Inferior parietal cortex (tissue), 1 donor: ENCODE data around the gene TSR1.

Source experiments
- DNase-seq: peaks from one replicate; pipeline ENCODE4 v3.0.0-alpha.2; 2016; ENCODE audit errors: extremely low spot score

The TSR1 gene

DNA sequence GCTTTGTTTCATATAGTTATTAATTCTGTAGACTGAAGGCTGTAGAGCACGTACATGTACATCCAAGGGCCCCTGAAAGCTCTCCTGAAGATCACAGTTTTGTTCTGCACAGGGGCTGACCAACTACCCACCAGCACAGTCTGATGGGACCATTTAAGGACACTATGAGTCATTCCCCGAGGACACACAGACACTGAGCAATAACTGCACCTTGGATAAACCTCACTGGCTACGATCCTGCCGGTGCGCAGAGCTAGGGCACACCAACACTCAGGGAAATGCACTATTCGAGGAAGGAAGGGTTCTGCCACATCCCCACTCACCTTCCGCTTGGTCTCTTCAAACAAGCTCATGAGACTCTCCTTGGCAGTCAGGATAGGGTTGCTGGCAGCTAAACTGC lies 53.0 kb downstream of the TSR1 start:
- DNase-seq, result no peak

DNA sequence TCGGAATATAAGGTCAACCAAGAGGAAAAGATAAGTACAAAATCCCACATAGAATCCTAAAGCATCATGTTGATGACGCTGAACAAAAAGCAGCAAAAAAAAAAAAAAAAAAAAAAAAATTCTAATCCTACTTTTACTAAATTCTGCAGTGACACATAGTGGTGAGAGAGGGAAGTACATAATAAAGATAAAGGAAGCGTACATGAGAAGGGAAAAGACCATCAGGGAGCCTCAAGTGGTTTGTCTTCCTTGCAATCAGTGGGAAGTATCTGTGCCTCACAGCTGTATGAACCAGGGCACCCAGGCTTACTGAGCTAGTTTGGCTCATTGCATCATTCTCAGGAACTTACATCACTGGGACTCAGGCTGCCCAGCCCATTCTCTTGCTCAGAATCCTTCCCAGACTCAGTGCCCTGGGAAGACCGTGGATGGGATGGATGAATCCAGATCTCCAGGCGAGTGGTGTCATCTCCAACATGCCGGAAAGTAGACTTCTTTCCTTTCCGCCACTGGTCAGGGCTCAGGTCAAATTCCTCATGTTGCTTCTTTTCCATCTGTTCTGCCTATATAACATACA lies 53.9 kb downstream of the TSR1 start:
- DNase-seq, result peak; percentile 68

GRCh38 chr17:2279707-2280106 lies 56.5 kb downstream of the TSR1 start:
- no peak for DNase-seq

DNA sequence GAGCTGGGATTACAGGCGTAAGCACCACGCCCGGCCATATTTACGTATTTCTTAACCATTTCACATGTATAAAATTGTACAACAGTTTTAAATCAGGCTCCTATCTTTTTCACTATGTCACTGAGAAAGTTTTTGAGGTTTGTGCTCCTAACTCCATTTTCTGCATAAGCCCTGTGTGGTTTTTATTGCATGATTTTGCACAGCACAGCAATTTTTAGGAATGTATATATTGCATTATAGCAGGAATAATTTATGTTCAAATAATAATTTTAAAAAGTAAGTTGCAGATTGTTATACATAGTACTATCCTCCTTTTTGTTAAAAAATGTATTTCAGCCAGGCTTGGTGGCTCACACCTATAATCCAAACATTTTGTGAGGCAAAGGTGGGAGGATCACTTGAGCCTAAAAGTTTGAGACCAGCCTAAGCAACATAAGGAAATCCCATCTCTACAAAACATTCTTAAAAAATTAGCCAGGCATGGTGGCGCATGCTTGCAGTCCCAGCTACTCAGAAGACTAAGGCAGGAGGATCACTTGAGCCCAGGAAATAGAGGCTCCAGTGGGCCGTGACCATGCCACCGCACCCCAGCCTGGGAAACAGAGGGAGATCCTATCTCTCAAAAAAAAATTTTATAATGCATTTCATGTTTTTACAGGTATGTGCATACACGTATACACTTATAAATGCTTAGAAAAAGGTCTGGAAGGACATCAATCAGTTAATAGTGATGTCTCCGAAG lies 58.7 kb downstream of the TSR1 start:
- no peak for DNase-seq

DNA sequence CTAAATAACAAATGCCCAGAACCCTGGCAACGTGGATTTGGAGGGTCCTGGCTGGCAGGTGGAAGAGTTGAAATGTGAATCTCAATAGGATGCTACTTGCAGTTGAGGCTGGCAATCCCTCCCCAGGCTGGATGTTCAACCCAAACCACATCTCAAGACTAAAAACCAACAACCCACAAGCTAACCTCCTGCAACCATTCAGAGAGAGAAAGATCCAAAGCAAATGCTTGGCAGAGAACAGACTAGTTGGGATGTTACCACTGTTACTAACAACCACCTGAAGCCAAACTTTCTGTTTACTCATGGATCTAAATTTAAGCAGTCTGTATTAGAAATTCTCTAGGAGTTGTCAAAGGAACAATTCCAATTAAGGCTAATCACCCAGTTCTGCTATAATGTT lies 60.5 kb downstream of the TSR1 start:
- DNase-seq, result no peak

DNA sequence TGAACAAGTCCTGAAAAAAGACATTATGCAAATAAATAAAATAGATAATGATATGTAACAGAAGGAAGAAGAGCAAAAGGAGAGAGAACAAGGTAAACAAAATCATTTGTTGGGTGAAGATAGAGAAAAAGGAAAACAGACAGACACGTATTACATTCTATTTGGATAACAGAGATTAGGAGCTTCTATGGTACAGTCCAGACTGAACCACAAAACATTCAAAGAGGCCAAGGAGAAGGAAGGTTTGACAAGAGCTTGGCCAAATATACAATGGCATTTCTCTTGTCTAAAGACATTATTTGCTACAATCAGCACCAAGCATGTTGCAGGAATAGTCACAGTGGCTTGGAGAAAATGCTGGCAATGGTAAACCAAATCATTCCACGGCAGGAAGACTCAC lies 61.8 kb downstream of the TSR1 start:
- DNase-seq, result no peak
